HepG2 (cell line): ENCODE data around the gene USP7. TPM values are rescaled to one million over a fixed set of nuclear protein-coding genes. Genes with fewer than 3 reads are reported as not detected.

Experiments used
- ATAC-seq: fragments of 200-7000 bp; cut with Tn5 transposase; 3 replicates; pipeline ENCODE4 v1.9.1; 2020; ENCODE audit warnings: mild to moderate bottlenecking, moderate library complexity
- BruUV-seq: library from RNA; stranded (reverse); fragments of 400-500 nt; replicated peaks from 2 replicates; lab custom pipeline; 2021; lab: Mats Ljungman, UMichigan
- CTCF ChIA-PET: fragments of 300-600 bp; formaldehyde crosslinking; extraction: SDS; loops from one replicate; lab custom pipeline; 2021; ENCODE audit warnings: low total read pairs, inconsistent platforms, low intra/inter-chr PET ratio; lab: Yijun Ruan, JAX
- POLR2A ChIA-PET: fragments of 350-600 bp; sonication (Branson Sonifier 250); formaldehyde crosslinking; loops from one replicate; lab custom pipeline; 2020; ENCODE audit warnings: antibody characterized with exemption, inconsistent platforms; lab: Yijun Ruan, JAX
- DNase-seq: peaks from one replicate; pipeline ENCODE4 v3.0.0-alpha.2; 2015; ENCODE audit warnings: low spot score
- FAIRE-seq: peaks from 3 replicates; lab custom pipeline; 2011; peaks lifted over from hg19 to GRCh38; lab: Jason Lieb, UNC
- H2AFZ ChIP-seq: one replicate; pipeline ENCODE4 v1.6.1; 2011; ENCODE audit warnings: low read length, inconsistent platforms
- H3K27ac ChIP-seq: fragments of 300-600 bp; 3 replicates; pipeline ENCODE4 v1.8.0; 2011; ENCODE audit warnings: mixed run types, mild to moderate bottlenecking, mixed read lengths, low read length, inconsistent platforms; ENCODE audit not compliant: insufficient read depth; ENCODE audit errors: extremely low read length
- H3K27me3 ChIP-seq, 2 experiments: fragments of 200-600 bp in 1 of 2; 2 replicates in 1 of 2; 3 replicates in 1 of 2; pipeline versions ENCODE4 v1.6.0 to v1.8.0; 2011; ENCODE audit warnings: low read length in 2 of 2, mild to moderate bottlenecking in 2 of 2, moderate library complexity in 2 of 2, inconsistent platforms in 1 of 2; ENCODE audit not compliant: insufficient read depth in 2 of 2, control insufficient read depth in 1 of 2
- H3K36me3 ChIP-seq, 2 experiments: fragments of 200-600 bp in 1 of 2; replicated peaks in 1 of 2; 2 replicates in 1 of 2; 3 replicates in 1 of 2; pipeline versions ENCODE4 v1.5.1 to v1.8.0; 2011; ENCODE audit warnings: low read length in 2 of 2, inconsistent platforms in 1 of 2; ENCODE audit not compliant: insufficient read depth in 2 of 2, control insufficient read depth in 1 of 2
- H3K4me1 ChIP-seq: 2 replicates; pipeline ENCODE4 v1.5.1; 2012; ENCODE audit warnings: low read length, inconsistent platforms; ENCODE audit not compliant: insufficient read depth
- H3K4me2 ChIP-seq: 2 replicates; pipeline ENCODE4 v1.6.0; 2011; ENCODE audit warnings: low read depth, low read length, inconsistent platforms
- H3K4me3 ChIP-seq, 3 experiments: fragments of 200-600 bp in 1 of 3; sonication (generic), shearing (Covaris generic) in 1 of 3; replicated peaks in 1 of 3; 2 replicates each; pipeline ENCODE4 v1.5.1; 2011 to 2016; ENCODE audit warnings: low read length in 3 of 3, inconsistent platforms in 2 of 3, low read depth in 2 of 3, mild to moderate bottlenecking in 2 of 3, control low read depth in 1 of 3, mixed read lengths in 1 of 3; ENCODE audit not compliant: insufficient read depth in 1 of 3
- H3K79me2 ChIP-seq: one replicate; pipeline ENCODE4 v1.6.1; 2011; ENCODE audit warnings: low read length, inconsistent platforms; ENCODE audit not compliant: insufficient read depth
- H3K9ac ChIP-seq: 2 replicates; pipeline ENCODE4 v1.6.0; 2011; ENCODE audit warnings: mild to moderate bottlenecking, low read depth, low read length, inconsistent platforms; ENCODE audit not compliant: insufficient read depth
- H3K9me3 ChIP-seq: 2 replicates; pipeline ENCODE4 v1.5.1; 2012; ENCODE audit warnings: mild to moderate bottlenecking, low read length
- H4K20me1 ChIP-seq: 2 replicates; pipeline ENCODE4 v1.6.0; 2011; ENCODE audit warnings: inconsistent platforms, mild to moderate bottlenecking, low read length, moderate library complexity; ENCODE audit not compliant: insufficient read depth
- ATF7 ChIP-seq, 2 experiments: fragments of 450-650 bp in 1 of 2; sonication (generic) in 1 of 2; formaldehyde crosslinking in 1 of 2; IDR thresholded peaks; 2 replicates each; pipeline versions ENCODE4 v1.4.0 to v1.6.1; 2016 to 2020; ENCODE audit warnings: antibody characterized with exemption in 1 of 2, mild to moderate bottlenecking in 1 of 2, missing genetic modification reagents in 1 of 2
- CEBPG ChIP-seq: IDR thresholded peaks from 2 replicates; pipeline ENCODE4 v1.6.1; 2016
- FOXJ3 ChIP-seq: sonication (generic); formaldehyde crosslinking; IDR thresholded peaks from 2 replicates; pipeline ENCODE4 v1.4.0; 2020; ENCODE audit warnings: missing genetic modification reagents, mild to moderate bottlenecking, borderline replicate concordance
- KMT2A ChIP-seq: sonication (generic); formaldehyde crosslinking; IDR thresholded peaks from 2 replicates; pipeline ENCODE4 v1.4.0; 2020; ENCODE audit warnings: missing genetic modification reagents
- SMARCE1 ChIP-seq: fragments of 450-650 bp; IDR thresholded peaks from 2 replicates; pipeline ENCODE4 v1.6.1; 2017; ENCODE audit warnings: borderline replicate concordance
- SMC3 ChIP-seq: IDR thresholded peaks from 2 replicates; pipeline ENCODE4 v1.6.1; 2011; ENCODE audit warnings: low read length, improper control_type of control experiment
- SRY ChIP-seq: sonication (generic); formaldehyde crosslinking; IDR thresholded peaks from 2 replicates; pipeline ENCODE4 v1.8.0; 2022; ENCODE audit warnings: mild to moderate bottlenecking, missing genetic modification reagents
- TP53 ChIP-seq: sonication (generic); formaldehyde crosslinking; conservative IDR thresholded peaks from 2 replicates; pipeline ENCODE4 v1.4.0; 2020; ENCODE audit warnings: missing genetic modification reagents
- ZBTB3 ChIP-seq: sonication (generic); formaldehyde crosslinking; IDR thresholded peaks from 2 replicates; pipeline ENCODE4 v1.4.0; 2020; ENCODE audit warnings: low read depth, mild to moderate bottlenecking, moderate library complexity, missing genetic modification reagents, borderline replicate concordance
- ZNF180 ChIP-seq: sonication (generic); formaldehyde crosslinking; IDR thresholded peaks from 2 replicates; pipeline ENCODE4 v1.4.0; 2020; ENCODE audit warnings: low read depth, missing genetic modification reagents, borderline replicate concordance
- ZNF737 ChIP-seq: sonication (generic); formaldehyde crosslinking; IDR thresholded peaks from 2 replicates; pipeline ENCODE4 v1.5.0; 2020; ENCODE audit warnings: missing genetic modification reagents, mild to moderate bottlenecking, borderline replicate concordance
- ZNF761 ChIP-seq: sonication (generic); formaldehyde crosslinking; conservative IDR thresholded peaks from 2 replicates; pipeline ENCODE4 v1.4.0; 2020; ENCODE audit warnings: mild to moderate bottlenecking, missing genetic modification reagents
- ZZZ3 ChIP-seq: sonication (generic); formaldehyde crosslinking; IDR thresholded peaks from 2 replicates; pipeline ENCODE4 v1.4.0; 2020; ENCODE audit warnings: missing genetic modification reagents, mild to moderate bottlenecking, borderline replicate concordance
- WGBS: methylation state at CpG from one replicate; pipeline ENCODE4 v1.1.6; 2017; ENCODE audit warnings: low lambda C conversion rate; 5-methylcytosine and 5-hydroxymethylcytosine counted together
- in situ Hi-C: cut with HindIII; loops from 2 replicates; pipeline ENCODE4 v1.10.0; 2017; ENCODE audit warnings: low pct_unique_long_range_greater_than_20kb; ENCODE audit not compliant: extremely low pct_ligation_motif_present
- intact Hi-C: fragments of 100-400 bp; cut with micrococcal nuclease; formaldehyde crosslinking; loops from one replicate; pipeline ENCODE4 v1.10.0; 2022; ENCODE audit not compliant: unreplicated experiment
- polyA plus RNA-seq, 8 experiments: library from polyadenylated mRNA; depleted of rRNA in 3 of 8; stranded (reverse) in 7 of 8; unstranded in 1 of 8; fragments of >200 nt; fragmentation: Illumina TruSeq in 4 of 8; extraction: Trizol in 4 of 8; gene quantifications; 2 replicates each; pipeline versions ENCODE4 v1.2.1 to v1.2.3, GENCODE V29; 2011 to 2016; ENCODE audit warnings: low read depth in 4 of 8, missing spikeins in 1 of 8, mixed read lengths in 1 of 8; ENCODE audit not compliant: insufficient read depth in 1 of 8
- total RNA-seq, 5 experiments: library from RNA; depleted of rRNA; stranded (reverse); fragments of >200 nt; fragmentation: Illumina TruSeq; extraction: Trizol; gene quantifications; 2 replicates each; pipeline ENCODE4 v1.2.3, GENCODE V29; 2016; ENCODE audit warnings: low read depth in 1 of 5
- TF ChIP-seq, protein P1 (sequence below): IDR thresholded peaks from 2 replicates; pipeline ENCODE4 v1.6.1; 2018; ENCODE audit warnings: missing genetic modification reagents, mild to moderate bottlenecking, missing compliant biosample characterization
- TF ChIP-seq, protein P2 (sequence below): sonication (generic); formaldehyde crosslinking; IDR thresholded peaks from 2 replicates; pipeline ENCODE4 v1.4.0; 2020; ENCODE audit warnings: missing genetic modification reagents
- TF ChIP-seq, protein P3 (sequence below): sonication (generic); formaldehyde crosslinking; IDR thresholded peaks from 2 replicates; pipeline ENCODE4 v1.5.0; 2020; ENCODE audit warnings: mild to moderate bottlenecking, missing genetic modification reagents, borderline replicate concordance
- TF ChIP-seq, protein P4 (sequence below): sonication (generic); IDR thresholded peaks from 2 replicates; pipeline ENCODE4 v1.6.1; 2016; ENCODE audit warnings: low read depth, borderline replicate concordance
- TF ChIP-seq, protein P5 (sequence below): sonication (generic); formaldehyde crosslinking; IDR thresholded peaks from 2 replicates; pipeline ENCODE4 v1.8.1; 2023; ENCODE audit warnings: mild to moderate bottlenecking, missing genetic modification reagents, borderline replicate concordance

Gene USP7
- total and polyA plus RNA-seq, 2 of the 13 experiments (the other 11 are each of a cell fraction or from before 2014, with no cell fraction given): 52.5 to 173 TPM

DNA sequence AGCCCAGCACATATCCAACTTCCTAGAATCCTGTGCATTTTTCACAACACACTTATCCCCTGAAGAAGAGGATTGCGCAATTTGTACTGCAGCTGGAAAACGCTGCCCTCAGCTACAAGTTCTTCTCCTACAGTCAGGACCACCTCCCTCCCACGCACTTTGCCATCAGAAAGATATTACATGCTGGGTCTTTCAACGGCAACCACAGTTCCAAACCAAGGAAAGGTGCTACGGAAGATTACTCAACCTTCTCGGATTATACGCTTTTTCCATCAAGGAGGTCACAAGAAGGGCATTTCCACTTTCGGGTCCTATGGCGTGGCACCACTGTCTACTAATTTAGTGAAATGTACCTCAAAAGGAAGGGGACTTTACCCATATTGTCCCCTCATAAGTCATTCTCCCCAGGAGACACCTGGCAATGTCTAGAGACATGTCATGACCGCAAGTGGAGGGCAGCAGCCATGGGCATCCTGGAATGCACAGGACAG is 35.2 kb downstream of the USP7 start:
- no peak overlapping the region for H3K4me2 ChIP-seq
- H4K20me1 ChIP-seq: peaks cover 93% of the 10 kb centered on the region
- no peak overlapping the region for H3K27ac ChIP-seq
- WGBS: 92% methylated on average over 10 of the region's 10 CpGs
- peaks cover 96% of the 10 kb centered on the region for H3K79me2 ChIP-seq
- ATAC-seq (no peak), FAIRE-seq (no peak), DNase-seq (no peak)
- peaks cover 10% of the 10 kb centered on the region for H3K4me1 ChIP-seq
- intact Hi-C loops (no loop called here), in situ Hi-C loops (no loop called here)
- ChIA-PET POLR2A (no interaction called here), CTCF (no interaction called here)
- no TSS peak for BruUV-seq
- H3K9ac ChIP-seq: no peak overlapping the region
- H2AFZ ChIP-seq: no peak overlapping the region
- H3K4me3 ChIP-seq: no peak overlapping the region
- peaks cover 36 to 62% of the 10 kb centered on the region in 2 experiments for H3K36me3 ChIP-seq
- no peaks in the 10 kb centered on the region for H3K9me3 ChIP-seq
- H3K27me3 ChIP-seq: no peaks in the 10 kb centered on the region
- TF ChIP-seq SRY (CRISPR knock-in tag) (no peak), FOXJ3 (CRISPR knock-in tag) (no peak), ZNF761 (CRISPR knock-in tag) (no peak), CEBPG (CRISPR knock-in tag) (peak; percentile 98), ZBTB3 (no peak), SMARCE1 (no peak), ATF7 (IDR thresholded peaks at IDR 0.05) (no peak), ATF7 (CRISPR knock-in tag; IDR thresholded peaks at IDR 0.05) (no peak), ZNF737 (CRISPR knock-in tag) (no peak), ZNF180 (no peak), TP53 (CRISPR knock-in tag) (no peak), SMC3 (peak; percentile 38; the same call in 1 of the 2 replicates), ZZZ3 (no peak), KMT2A (CRISPR knock-in tag) (no peak; the same call in 1 of the 2 replicates)
- TF ChIP-seq, protein P1, sequence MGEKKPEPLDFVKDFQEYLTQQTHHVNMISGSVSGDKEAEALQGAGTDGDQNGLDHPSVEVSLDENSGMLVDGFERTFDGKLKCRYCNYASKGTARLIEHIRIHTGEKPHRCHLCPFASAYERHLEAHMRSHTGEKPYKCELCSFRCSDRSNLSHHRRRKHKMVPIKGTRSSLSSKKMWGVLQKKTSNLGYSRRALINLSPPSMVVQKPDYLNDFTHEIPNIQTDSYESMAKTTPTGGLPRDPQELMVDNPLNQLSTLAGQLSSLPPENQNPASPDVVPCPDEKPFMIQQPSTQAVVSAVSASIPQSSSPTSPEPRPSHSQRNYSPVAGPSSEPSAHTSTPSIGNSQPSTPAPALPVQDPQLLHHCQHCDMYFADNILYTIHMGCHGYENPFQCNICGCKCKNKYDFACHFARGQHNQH (CRISPR knock-in tag): no peak
- TF ChIP-seq, protein P2, sequence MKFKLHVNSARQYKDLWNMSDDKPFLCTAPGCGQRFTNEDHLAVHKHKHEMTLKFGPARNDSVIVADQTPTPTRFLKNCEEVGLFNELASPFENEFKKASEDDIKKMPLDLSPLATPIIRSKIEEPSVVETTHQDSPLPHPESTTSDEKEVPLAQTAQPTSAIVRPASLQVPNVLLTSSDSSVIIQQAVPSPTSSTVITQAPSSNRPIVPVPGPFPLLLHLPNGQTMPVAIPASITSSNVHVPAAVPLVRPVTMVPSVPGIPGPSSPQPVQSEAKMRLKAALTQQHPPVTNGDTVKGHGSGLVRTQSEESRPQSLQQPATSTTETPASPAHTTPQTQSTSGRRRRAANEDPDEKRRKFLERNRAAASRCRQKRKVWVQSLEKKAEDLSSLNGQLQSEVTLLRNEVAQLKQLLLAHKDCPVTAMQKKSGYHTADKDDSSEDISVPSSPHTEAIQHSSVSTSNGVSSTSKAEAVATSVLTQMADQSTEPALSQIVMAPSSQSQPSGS (CRISPR knock-in tag): no peak
- TF ChIP-seq, protein P3, sequence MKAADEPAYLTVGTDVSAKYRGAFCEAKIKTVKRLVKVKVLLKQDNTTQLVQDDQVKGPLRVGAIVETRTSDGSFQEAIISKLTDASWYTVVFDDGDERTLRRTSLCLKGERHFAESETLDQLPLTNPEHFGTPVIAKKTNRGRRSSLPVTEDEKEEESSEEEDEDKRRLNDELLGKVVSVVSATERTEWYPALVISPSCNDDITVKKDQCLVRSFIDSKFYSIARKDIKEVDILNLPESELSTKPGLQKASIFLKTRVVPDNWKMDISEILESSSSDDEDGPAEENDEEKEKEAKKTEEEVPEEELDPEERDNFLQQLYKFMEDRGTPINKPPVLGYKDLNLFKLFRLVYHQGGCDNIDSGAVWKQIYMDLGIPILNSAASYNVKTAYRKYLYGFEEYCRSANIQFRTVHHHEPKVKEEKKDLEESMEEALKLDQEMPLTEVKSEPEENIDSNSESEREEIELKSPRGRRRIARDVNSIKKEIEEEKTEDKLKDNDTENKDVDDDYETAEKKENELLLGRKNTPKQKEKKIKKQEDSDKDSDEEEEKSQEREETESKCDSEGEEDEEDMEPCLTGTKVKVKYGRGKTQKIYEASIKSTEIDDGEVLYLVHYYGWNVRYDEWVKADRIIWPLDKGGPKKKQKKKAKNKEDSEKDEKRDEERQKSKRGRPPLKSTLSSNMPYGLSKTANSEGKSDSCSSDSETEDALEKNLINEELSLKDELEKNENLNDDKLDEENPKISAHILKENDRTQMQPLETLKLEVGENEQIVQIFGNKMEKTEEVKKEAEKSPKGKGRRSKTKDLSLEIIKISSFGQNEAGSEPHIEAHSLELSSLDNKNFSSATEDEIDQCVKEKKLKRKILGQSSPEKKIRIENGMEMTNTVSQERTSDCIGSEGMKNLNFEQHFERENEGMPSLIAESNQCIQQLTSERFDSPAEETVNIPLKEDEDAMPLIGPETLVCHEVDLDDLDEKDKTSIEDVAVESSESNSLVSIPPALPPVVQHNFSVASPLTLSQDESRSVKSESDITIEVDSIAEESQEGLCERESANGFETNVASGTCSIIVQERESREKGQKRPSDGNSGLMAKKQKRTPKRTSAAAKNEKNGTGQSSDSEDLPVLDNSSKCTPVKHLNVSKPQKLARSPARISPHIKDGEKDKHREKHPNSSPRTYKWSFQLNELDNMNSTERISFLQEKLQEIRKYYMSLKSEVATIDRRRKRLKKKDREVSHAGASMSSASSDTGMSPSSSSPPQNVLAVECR: no peak
- TF ChIP-seq, protein P4, sequence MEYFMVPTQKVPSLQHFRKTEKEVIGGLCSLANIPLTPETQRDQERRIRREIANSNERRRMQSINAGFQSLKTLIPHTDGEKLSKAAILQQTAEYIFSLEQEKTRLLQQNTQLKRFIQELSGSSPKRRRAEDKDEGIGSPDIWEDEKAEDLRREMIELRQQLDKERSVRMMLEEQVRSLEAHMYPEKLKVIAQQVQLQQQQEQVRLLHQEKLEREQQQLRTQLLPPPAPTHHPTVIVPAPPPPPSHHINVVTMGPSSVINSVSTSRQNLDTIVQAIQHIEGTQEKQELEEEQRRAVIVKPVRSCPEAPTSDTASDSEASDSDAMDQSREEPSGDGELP: 0 out of 2 replicates have a peak, but pooled peaks have one; percentile 38
- TF ChIP-seq, protein P5, sequence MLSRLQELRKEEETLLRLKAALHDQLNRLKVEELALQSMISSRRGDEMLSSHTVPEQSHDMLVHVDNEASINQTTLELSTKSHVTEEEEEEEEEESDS: no peak
